Measurements from ENCODE around the gene MAG.

MAG gene

DNA sequence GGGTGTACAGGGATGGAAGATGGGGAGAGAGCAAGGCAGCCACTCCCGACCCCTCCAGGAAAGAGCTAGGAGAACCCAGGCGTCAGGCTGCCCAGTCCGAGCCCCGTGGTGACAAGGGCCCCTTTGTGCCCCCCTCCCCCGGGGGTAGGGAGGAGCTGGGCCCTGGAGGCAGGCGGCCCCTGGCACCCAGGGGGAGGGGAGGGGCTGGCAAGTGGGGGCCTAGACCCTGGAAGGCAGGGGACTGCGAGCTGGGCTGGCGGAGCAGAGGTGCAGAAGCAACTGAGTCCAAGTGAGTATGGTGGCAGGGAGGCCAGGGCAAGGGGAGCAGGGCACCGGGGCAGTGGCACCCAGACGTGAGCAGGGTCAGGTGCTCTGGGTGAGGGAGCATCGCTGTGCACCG lies at the start of gene MAG:
MAG (plus strand) TSS at position 246 of the 400 bp plus-strand sequence. CDS start 3,248 bp downstream, outside the sequence.
- no peak within 1 kb of the TSS for H3K4me3 ChIP-seq
- no peaks in the 10 kb centered on the region for H3K36me3 ChIP-seq
- H3K4me1 ChIP-seq = no peaks in the 10 kb centered on the region
- H3K27ac ChIP-seq = no peak within 1 kb of the TSS
- no peak for DNase-seq
- H3K9me3 ChIP-seq = no peaks in the 10 kb centered on the region
- peaks cover 0 to 63% of the 10 kb centered on the region in 2 donors for H3K27me3 ChIP-seq
- TF ChIP-seq, protein P1, sequence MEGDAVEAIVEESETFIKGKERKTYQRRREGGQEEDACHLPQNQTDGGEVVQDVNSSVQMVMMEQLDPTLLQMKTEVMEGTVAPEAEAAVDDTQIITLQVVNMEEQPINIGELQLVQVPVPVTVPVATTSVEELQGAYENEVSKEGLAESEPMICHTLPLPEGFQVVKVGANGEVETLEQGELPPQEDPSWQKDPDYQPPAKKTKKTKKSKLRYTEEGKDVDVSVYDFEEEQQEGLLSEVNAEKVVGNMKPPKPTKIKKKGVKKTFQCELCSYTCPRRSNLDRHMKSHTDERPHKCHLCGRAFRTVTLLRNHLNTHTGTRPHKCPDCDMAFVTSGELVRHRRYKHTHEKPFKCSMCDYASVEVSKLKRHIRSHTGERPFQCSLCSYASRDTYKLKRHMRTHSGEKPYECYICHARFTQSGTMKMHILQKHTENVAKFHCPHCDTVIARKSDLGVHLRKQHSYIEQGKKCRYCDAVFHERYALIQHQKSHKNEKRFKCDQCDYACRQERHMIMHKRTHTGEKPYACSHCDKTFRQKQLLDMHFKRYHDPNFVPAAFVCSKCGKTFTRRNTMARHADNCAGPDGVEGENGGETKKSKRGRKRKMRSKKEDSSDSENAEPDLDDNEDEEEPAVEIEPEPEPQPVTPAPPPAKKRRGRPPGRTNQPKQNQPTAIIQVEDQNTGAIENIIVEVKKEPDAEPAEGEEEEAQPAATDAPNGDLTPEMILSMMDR (IDR thresholded peaks at IDR 0.05) = no peak
- intact Hi-C loops (cut with DNase I; ENCODE audit: low total_unique reads) = no loop called here

DNA sequence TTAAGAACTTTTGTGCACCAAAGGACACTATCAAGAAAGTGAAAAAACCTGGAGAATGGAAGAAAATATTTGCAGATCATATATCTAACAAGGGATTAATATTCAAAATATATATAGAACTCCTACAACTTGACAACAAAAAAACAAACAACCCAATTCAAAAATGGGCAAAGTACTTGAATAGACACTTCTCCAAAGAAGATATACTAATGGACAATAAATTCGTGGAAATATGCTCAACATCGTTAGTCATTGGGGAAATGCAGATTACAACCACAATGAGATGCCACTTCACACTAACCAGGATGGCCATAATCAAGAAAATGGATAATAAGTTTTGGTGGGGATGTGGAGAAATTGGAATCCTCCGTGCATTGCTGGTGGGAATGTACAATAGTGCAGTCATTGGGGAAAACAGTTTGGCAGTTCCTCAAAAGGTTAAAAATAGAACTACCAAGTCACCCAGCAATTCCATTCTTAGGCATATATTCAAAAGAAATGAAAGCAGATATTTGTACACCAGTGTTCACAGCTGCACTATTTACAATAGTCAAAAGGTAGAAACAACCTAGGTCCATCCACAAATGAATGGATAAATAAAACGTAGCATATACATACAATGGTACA lies 45.4 kb upstream of the MAG start:
- intact Hi-C loops (cut with DNase I; ENCODE audit: low total_unique reads) = no loop called here
- Histone ChIP-seq H3K4me3 (no peak overlapping the region), H3K36me3 (no peaks in the 10 kb centered on the region), H3K27ac (no peak overlapping the region), H3K4me1 (peaks cover 0 to 22% (median 15%) of the 10 kb centered on the region in 4 donors), H3K27me3 (peaks cover 0 to 37% of the 10 kb centered on the region in 2 donors), H3K9me3 (peaks cover 0 to under 1% (median 0%) of the 10 kb centered on the region in 3 donors)
- TF ChIP-seq, protein P1 (IDR thresholded peaks at IDR 0.05) = no peak
- no peak for DNase-seq

GRCh38 chr19:35247526-35248309 lies 44.2 kb upstream of the MAG start:
- peaks cover 0 to 22% (median 15%) of the 10 kb centered on the region in 4 donors for H3K4me1 ChIP-seq
- peak in 1 of 2 donors; percentile 66 for DNase-seq
- TF ChIP-seq, protein P1 (IDR thresholded peaks at IDR 0.05) = peak in 1 of 2 experiments; percentile 24
- H3K4me3 ChIP-seq = peak overlapping the region; percentile 42 to 52
- no peaks in the 10 kb centered on the region for H3K36me3 ChIP-seq
- H3K27me3 ChIP-seq = peaks cover 0 to 37% of the 10 kb centered on the region in 2 donors
- H3K27ac ChIP-seq = peak overlapping the region; percentile 25 to 42
- no peaks in the 10 kb centered on the region for H3K9me3 ChIP-seq
- intact Hi-C loops (cut with DNase I; ENCODE audit: low total_unique reads) = no loop called here

DNA sequence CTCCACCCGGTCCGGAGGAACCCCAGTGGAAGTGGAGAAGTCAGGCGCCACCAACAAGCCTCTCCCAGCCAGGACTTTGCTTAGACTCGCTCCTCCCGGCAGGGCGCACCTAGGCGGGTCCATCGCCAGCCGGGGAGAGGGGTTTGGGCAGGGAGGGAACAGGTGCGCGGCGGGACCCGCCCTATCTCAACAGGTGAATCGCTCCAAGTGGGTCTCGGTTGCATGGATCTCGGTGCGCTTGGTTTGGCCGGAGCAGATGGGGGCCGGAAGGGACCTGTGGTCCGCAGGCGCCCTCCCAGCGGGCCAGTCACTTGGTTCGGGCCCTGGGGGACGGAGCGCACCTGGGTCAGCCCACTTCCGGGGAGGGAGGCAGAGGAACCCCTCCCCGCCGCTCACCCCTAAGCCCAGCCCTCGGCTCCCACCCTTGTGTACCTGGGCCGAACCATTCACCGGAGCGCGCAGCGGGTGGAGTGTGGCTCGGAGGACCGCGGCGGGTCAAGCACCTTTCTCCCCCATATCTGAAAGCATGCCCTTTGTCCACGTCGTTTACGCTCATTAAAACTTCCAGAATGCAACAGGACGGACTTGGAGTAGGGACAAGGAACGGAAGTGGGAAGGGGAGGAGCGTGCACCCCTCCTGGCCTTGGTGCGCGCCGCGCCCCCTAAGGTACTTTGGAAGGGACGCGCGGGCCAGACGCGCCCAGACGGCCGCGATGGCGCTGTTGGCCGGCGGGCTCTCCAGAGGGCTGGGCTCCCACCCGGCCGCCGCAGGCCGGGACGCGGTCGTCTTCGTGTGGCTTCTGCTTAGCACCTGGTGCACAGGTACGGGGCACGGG lies 43.4 kb upstream of the MAG start, which contains the start of gene LSR:
LSR (plus strand) TSS at position 693 of the 836 bp plus-strand sequence; CDS start at position 714, 21 bp downstream.
- Histone ChIP-seq H3K36me3 (no peaks in the 10 kb centered on the region), H3K9me3 (no peaks in the 10 kb centered on the region), H3K27me3 (peaks cover 0 to 40% of the 10 kb centered on the region in 2 donors), H3K4me3 (peak within 1 kb of the TSS; percentile 42 to 52), H3K4me1 (peaks cover 0 to 22% (median 15%) of the 10 kb centered on the region in 4 donors), H3K27ac (peak within 1 kb of the TSS; percentile 25 to 42)
- TF ChIP-seq, protein P1 (IDR thresholded peaks at IDR 0.05) = no peak
- peak in 1 of 2 donors; percentile 69 for DNase-seq
- intact Hi-C loops (cut with DNase I; ENCODE audit: low total_unique reads) = no loop called here

DNA sequence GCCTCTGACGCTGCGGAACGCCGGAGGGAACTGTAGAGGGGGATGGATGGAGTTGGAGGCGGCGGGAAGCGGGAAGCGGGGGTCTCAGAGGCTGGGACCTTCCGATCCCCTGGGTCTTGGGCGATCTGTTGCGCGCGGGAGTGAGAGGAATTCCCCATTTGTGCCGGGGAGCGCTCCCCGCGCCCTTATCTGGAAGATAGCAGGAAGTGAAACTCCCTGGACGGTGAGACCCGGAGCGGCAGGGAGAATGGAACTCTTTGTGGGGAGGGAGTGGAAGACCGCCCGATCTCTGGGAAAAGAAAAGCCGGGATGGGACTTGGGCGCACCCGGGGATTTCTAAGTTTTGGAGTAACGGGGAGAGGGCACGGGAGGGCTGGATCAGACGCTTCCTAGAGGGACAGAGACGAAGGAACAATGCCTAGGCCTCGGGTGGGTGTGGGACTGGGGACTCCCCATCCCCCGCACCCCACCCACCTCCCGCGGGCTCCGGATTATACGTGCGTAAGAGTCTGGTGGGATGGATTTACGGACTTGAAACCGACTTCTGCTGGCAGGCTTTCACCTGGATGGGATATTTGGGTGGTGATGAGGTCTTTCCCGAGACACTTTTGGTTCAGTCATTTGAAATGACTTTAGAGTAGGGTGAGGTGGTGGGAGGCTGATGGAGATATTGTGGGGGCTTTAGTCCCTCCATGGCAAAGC lies 42.7 kb upstream of the MAG start:
- Histone ChIP-seq H3K4me3 (peak overlapping the region; percentile 42 to 52), H3K27me3 (peaks cover 0 to 43% of the 10 kb centered on the region in 2 donors), H3K9me3 (no peaks in the 10 kb centered on the region), H3K4me1 (peaks cover 0 to 22% (median 15%) of the 10 kb centered on the region in 4 donors), H3K36me3 (no peaks in the 10 kb centered on the region), H3K27ac (peak overlapping the region; percentile 15 to 42)
- intact Hi-C loops (cut with DNase I; ENCODE audit: low total_unique reads) = no loop called here
- peak in 1 of 2 donors; percentile 61 for DNase-seq
- TF ChIP-seq, protein P1 (IDR thresholded peaks at IDR 0.05) = no peak
